K562 (cell line): ENCODE data around the gene GIGYF2. TPM values are rescaled to one million over a fixed set of nuclear protein-coding genes. Genes with fewer than 3 reads are reported as not detected.

Experiments
- DLX4 ChIP-seq: fragments of 250-450 bp; sonication (Bioruptor Pico); IDR thresholded peaks from 2 replicates; pipeline ENCODE4 v1.6.1; 2021; ENCODE audit warnings: mild to moderate bottlenecking
- GABPA ChIP-seq: fragments of 200-800 bp; sonication (Bioruptor generic); conservative IDR thresholded peaks from 2 replicates; pipeline ENCODE4 v1.6.1; 2016; ENCODE audit warnings: low read depth, missing genetic modification characterization, missing compliant biosample characterization
- HSF4 ChIP-seq: fragments of 250-450 bp; sonication (Bioruptor Pico); IDR thresholded peaks from 2 replicates; pipeline ENCODE4 v2.1.2; 2022; ENCODE audit warnings: mild to moderate bottlenecking, moderate library complexity, borderline replicate concordance
- ILK ChIP-seq: fragments of 450-650 bp; IDR thresholded peaks from 2 replicates; pipeline ENCODE4 v1.6.1; 2016; ENCODE audit warnings: missing genetic modification characterization, low read depth, mild to moderate bottlenecking, missing compliant biosample characterization, moderate library complexity, borderline replicate concordance
- POLR2AphosphoS2 ChIP-seq: IDR thresholded peaks from 2 replicates; pipeline ENCODE4 v1.6.1; 2012; ENCODE audit warnings: low read length, improper control_type of control experiment
- RAD51 ChIP-seq: fragments of 450-650 bp; IDR thresholded peaks from 2 replicates; pipeline ENCODE4 v1.7.1; 2016; ENCODE audit warnings: low read depth, mild to moderate bottlenecking, borderline replicate concordance
- RBM17 ChIP-seq: fragments of 200-400 bp; formaldehyde crosslinking; IDR thresholded peaks from 2 replicates; pipeline ENCODE4 v1.6.1; 2017; ENCODE audit warnings: low read depth, mild to moderate bottlenecking, low read length, borderline replicate concordance
- RCOR1 ChIP-seq, 2 experiments: IDR thresholded peaks; 2 replicates each; pipeline ENCODE4 v1.6.1; 2012; ENCODE audit warnings: low read depth in 2 of 2, low read length in 2 of 2, borderline replicate concordance in 1 of 2, improper control_type of control experiment in 1 of 2
- SETDB1 ChIP-seq: IDR thresholded peaks from one replicate; pipeline ENCODE4 v1.6.1; 2012; ENCODE audit warnings: low read length, control low read depth, inconsistent platforms
- SIN3A ChIP-seq, 2 experiments: fragments of 150-350 bp in 1 of 2; IDR thresholded peaks; 2 replicates each; pipeline ENCODE4 v1.6.1; 2011 to 2016; ENCODE audit warnings: borderline replicate concordance in 2 of 2, low read depth in 2 of 2, low read length in 2 of 2, mild to moderate bottlenecking in 2 of 2, moderate library complexity in 2 of 2; ENCODE audit not compliant: control insufficient read depth in 1 of 2
- SIRT6 ChIP-seq: IDR thresholded peaks from one replicate; pipeline ENCODE4 v1.6.1; 2012; ENCODE audit warnings: low read depth, mild to moderate bottlenecking, control low read depth, inconsistent platforms, low read length, moderate library complexity
- THAP12 ChIP-seq: fragments of 250-450 bp; sonication (Bioruptor Pico); IDR thresholded peaks from 2 replicates; pipeline ENCODE4 v1.9.0; 2021; ENCODE audit warnings: mild to moderate bottlenecking, inconsistent platforms
- THRAP3 ChIP-seq: fragments of 450-650 bp; IDR thresholded peaks from 2 replicates; pipeline ENCODE4 v1.6.1; 2016; ENCODE audit warnings: mild to moderate bottlenecking, inconsistent platforms, borderline replicate concordance
- TRIM24 ChIP-seq, 2 experiments: fragments of 450-650 bp; IDR thresholded peaks; 2 replicates each; pipeline ENCODE4 v1.6.1; 2016
- XRCC5 ChIP-seq: fragments of 200-400 bp; formaldehyde crosslinking; IDR thresholded peaks from 2 replicates; pipeline ENCODE4 v1.6.1; 2017; ENCODE audit warnings: low read depth, mild to moderate bottlenecking, low read length
- YBX1 ChIP-seq: fragments of 450-650 bp; IDR thresholded peaks from 2 replicates; pipeline ENCODE4 v1.7.1; 2016; ENCODE audit warnings: mild to moderate bottlenecking
- ZBTB33 ChIP-seq: sonication (generic); formaldehyde crosslinking; IDR thresholded peaks from 2 replicates; pipeline ENCODE4 v1.8.1; 2023; ENCODE audit warnings: mild to moderate bottlenecking, missing genetic modification reagents
- ZBTB8A ChIP-seq: fragments of 450-650 bp; IDR thresholded peaks from 2 replicates; pipeline ENCODE4 v1.6.1; 2018; ENCODE audit warnings: mild to moderate bottlenecking, moderate library complexity; ENCODE audit not compliant: partially characterized antibody
- ZNF175 ChIP-seq: fragments of 200-800 bp; sonication (Bioruptor generic); IDR thresholded peaks from 2 replicates; pipeline ENCODE4 v1.6.1; 2016; ENCODE audit warnings: low read depth, mild to moderate bottlenecking, missing genetic modification characterization, missing compliant biosample characterization
- ZNF668 ChIP-seq: fragments of 250-450 bp; sonication (Bioruptor Pico); IDR thresholded peaks from 2 replicates; pipeline ENCODE4 v1.8.0; 2022; ENCODE audit warnings: mild to moderate bottlenecking, inconsistent platforms
- ZNF764 ChIP-seq: fragments of 250-450 bp; sonication (Bioruptor Pico); IDR thresholded peaks from 2 replicates; pipeline ENCODE4 v1.4.0; 2020; ENCODE audit warnings: low read depth, mild to moderate bottlenecking, moderate library complexity
- ZNF766 ChIP-seq: fragments of 200-800 bp; sonication (Bioruptor generic); conservative IDR thresholded peaks from 2 replicates; pipeline ENCODE4 v1.6.1; 2016; ENCODE audit warnings: missing genetic modification characterization, missing compliant biosample characterization
- polyA plus RNA-seq, 8 experiments: library from polyadenylated mRNA; depleted of rRNA in 4 of 8; stranded (reverse) in 5 of 8; unstranded in 3 of 8; fragments of >200 nt; fragmentation: Nextera tagmentation in 2 of 8; fragmentation: Illumina TruSeq in 1 of 8; extraction: Ambion mirVana in 2 of 8; extraction: Trizol in 1 of 8; gene quantifications; 2 replicates each; pipeline versions ENCODE4 v1.2.1 to v1.2.3, GENCODE V29; 2011 to 2014; ENCODE audit warnings: inconsistent platforms in 1 of 8, missing spikeins in 1 of 8
- total RNA-seq, 7 experiments: library from RNA; depleted of rRNA in 6 of 7; stranded (reverse); fragments of >200 nt in 6 of 7; fragmentation: Illumina TruSeq in 2 of 7; extraction: Trizol in 2 of 7; gene quantifications; 2 replicates each; pipeline versions ENCODE4 v1.2.1 to v1.2.3, GENCODE V29; 2011 to 2021; ENCODE audit warnings: low replicate concordance in 1 of 7
- TF ChIP-seq, protein P1 (sequence below): sonication (generic); formaldehyde crosslinking; IDR thresholded peaks from 2 replicates; pipeline ENCODE4 v1.8.1; 2022; ENCODE audit warnings: missing genetic modification reagents

Gene GIGYF2
- total and polyA plus RNA-seq, 9 of the 15 experiments (the other 6 are each of a cell fraction or from before 2014, with no cell fraction given) = 12.7 to 52.7 (median 34.9) TPM

DNA sequence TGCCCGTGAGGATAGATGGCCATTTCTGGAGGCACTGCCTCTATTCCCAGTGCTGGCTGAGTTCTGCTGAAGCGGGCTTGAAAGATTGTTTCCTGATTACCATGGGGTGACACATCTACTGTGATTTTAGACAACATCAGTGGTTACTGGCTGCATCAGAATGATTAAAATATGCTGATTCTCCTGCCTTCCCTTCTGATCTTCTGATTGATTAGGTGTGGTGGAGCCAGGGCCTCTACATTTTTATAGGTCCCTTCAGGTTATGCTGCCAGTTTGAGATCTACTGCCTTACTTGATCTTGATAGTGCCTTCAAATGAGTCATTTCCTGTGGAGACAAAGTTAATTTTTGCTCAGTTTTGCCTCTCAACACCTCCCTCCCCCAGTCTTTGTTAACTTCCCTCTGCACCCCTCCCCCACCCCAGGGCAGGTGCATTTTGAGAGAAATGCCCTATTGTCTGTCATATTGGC, 141.3 kb downstream of the GIGYF2 start (continued):
- TF ChIP-seq RBM17 (no peak), XRCC5 (no peak), ZNF764 (CRISPR knock-in tag) (no peak), RAD51 (no peak), SIRT6 (no peak), THRAP3 (no peak), ZNF175 (CRISPR knock-in tag) (peak; percentile 78), ILK (no peak), ZBTB33 (no peak), RCOR1 (IDR thresholded peaks at IDR 0.05; ENCODE audit: borderline replicate concordance in 1 of 2, low read depth in 2 of 2, low read length in 2 of 2) (peak in 1 of 2 experiments; percentile 31; a peak in 1 of 4 replicates), ZNF766 (CRISPR knock-in tag) (0 out of 2 replicates have a peak, but pooled peaks have one; percentile 38), HSF4 (CRISPR knock-in tag) (no peak), SIN3A (IDR thresholded peaks at IDR 0.05; ENCODE audit: borderline replicate concordance in 2 of 2, control insufficient read depth in 1 of 2, low read depth in 2 of 2, low read length in 2 of 2) (no peak), THAP12 (no peak), DLX4 (CRISPR knock-in tag) (no peak), ZNF668 (CRISPR knock-in tag) (no peak), YBX1 (no peak), GABPA (tag) (peak; percentile 44; the same call in 1 of the 2 replicates), POLR2AphosphoS2 (no peak), TRIM24 (IDR thresholded peaks at IDR 0.05) (0 out of 4 replicates have a peak, but pooled peaks of 1 of the 2 experiments have one; percentile 43), SETDB1 (no peak), ZBTB8A (no peak)
- TF ChIP-seq, protein P1, sequence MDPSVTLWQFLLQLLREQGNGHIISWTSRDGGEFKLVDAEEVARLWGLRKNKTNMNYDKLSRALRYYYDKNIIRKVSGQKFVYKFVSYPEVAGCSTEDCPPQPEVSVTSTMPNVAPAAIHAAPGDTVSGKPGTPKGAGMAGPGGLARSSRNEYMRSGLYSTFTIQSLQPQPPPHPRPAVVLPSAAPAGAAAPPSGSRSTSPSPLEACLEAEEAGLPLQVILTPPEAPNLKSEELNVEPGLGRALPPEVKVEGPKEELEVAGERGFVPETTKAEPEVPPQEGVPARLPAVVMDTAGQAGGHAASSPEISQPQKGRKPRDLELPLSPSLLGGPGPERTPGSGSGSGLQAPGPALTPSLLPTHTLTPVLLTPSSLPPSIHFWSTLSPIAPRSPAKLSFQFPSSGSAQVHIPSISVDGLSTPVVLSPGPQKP = no peak
